Panc1 (cell line): ENCODE measurements around the gene BRAT1.

ENCODE experiments used
- POLR2AphosphoS5 ChIP-seq: IDR thresholded peaks from 2 replicates; pipeline ENCODE4 v1.6.1; 2012; ENCODE audit warnings: mild to moderate bottlenecking, low read depth, low read length, moderate library complexity
- TF ChIP-seq, protein P1 (sequence below): fragments of 450-650 bp; IDR thresholded peaks from 2 replicates; pipeline ENCODE4 v1.5.1; 2017; ENCODE audit warnings: mild to moderate bottlenecking
- TF ChIP-seq, protein P2 (sequence below), 2 experiments: IDR thresholded peaks; 2 replicates each; pipeline ENCODE4 v1.6.1; 2011 to 2012; ENCODE audit warnings: low read depth in 2 of 2, control low read depth in 1 of 2, low read length in 1 of 2, mild to moderate bottlenecking in 1 of 2, moderate library complexity in 1 of 2; ENCODE audit not compliant: insufficient read depth in 1 of 2

DNA sequence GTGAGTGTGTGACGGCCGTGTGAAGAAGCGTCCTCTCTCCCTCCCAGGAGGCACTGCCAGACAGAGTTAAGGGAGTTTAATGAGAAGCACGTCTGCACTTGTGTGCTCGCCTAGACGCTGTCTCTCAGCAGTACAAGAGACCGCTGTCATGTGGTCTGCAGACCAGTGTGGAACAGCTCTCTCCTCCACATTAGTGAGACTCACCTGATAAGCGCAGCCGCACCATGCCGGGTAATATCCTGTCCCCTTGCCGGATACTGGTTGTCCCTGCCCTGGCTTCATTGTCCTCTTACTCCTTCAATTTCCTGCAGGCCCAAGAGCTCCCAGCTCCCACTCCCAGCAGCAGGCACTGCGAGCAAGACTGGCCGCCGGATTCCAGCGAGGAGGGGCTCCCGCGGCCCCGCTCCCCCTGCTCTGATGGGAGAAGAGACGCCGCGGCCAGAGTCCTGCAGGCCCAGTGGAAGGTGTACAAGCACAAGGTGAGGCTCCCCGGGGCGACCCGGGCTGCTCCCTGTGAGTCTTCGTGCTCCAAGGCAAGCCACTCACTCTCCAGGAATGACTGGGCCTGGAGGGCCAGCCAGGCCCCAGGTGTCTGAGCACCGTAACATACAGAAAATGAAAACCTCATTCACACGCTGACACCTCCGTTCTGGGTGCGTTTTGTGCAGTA, 43.0 kb upstream of the BRAT1 start:
- TF ChIP-seq, protein P1, sequence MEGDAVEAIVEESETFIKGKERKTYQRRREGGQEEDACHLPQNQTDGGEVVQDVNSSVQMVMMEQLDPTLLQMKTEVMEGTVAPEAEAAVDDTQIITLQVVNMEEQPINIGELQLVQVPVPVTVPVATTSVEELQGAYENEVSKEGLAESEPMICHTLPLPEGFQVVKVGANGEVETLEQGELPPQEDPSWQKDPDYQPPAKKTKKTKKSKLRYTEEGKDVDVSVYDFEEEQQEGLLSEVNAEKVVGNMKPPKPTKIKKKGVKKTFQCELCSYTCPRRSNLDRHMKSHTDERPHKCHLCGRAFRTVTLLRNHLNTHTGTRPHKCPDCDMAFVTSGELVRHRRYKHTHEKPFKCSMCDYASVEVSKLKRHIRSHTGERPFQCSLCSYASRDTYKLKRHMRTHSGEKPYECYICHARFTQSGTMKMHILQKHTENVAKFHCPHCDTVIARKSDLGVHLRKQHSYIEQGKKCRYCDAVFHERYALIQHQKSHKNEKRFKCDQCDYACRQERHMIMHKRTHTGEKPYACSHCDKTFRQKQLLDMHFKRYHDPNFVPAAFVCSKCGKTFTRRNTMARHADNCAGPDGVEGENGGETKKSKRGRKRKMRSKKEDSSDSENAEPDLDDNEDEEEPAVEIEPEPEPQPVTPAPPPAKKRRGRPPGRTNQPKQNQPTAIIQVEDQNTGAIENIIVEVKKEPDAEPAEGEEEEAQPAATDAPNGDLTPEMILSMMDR = no peak
- TF ChIP-seq, protein P2, sequence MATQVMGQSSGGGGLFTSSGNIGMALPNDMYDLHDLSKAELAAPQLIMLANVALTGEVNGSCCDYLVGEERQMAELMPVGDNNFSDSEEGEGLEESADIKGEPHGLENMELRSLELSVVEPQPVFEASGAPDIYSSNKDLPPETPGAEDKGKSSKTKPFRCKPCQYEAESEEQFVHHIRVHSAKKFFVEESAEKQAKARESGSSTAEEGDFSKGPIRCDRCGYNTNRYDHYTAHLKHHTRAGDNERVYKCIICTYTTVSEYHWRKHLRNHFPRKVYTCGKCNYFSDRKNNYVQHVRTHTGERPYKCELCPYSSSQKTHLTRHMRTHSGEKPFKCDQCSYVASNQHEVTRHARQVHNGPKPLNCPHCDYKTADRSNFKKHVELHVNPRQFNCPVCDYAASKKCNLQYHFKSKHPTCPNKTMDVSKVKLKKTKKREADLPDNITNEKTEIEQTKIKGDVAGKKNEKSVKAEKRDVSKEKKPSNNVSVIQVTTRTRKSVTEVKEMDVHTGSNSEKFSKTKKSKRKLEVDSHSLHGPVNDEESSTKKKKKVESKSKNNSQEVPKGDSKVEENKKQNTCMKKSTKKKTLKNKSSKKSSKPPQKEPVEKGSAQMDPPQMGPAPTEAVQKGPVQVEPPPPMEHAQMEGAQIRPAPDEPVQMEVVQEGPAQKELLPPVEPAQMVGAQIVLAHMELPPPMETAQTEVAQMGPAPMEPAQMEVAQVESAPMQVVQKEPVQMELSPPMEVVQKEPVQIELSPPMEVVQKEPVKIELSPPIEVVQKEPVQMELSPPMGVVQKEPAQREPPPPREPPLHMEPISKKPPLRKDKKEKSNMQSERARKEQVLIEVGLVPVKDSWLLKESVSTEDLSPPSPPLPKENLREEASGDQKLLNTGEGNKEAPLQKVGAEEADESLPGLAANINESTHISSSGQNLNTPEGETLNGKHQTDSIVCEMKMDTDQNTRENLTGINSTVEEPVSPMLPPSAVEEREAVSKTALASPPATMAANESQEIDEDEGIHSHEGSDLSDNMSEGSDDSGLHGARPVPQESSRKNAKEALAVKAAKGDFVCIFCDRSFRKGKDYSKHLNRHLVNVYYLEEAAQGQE (IDR thresholded peaks at IDR 0.05; ENCODE audit: insufficient read depth in 1 of 2, low read depth in 2 of 2, low read length in 1 of 2) = no peak
- TF ChIP-seq POLR2AphosphoS5 = no peak
